ENCODE measurements around the gene PHRF1. TPM values are rescaled to one million over a fixed set of nuclear protein-coding genes. Genes with fewer than 3 reads are reported as not detected.

PHRF1 gene
- total and polyA plus RNA-seq, 2 donors (not counting 3 experiments of a cell fraction or from before 2014, with no cell fraction given), result 14.2 to 39.4 TPM

- dilution Hi-C loops (cut with MboI; ENCODE audit: extremely low pct_ligation_motif_present, low sequenced_read_pairs) (no loop called here), intact Hi-C loops (cut with micrococcal nuclease) (no loop called here)
- Histone ChIP-seq H3K79me2 (ENCODE audit: control insufficient read depth, insufficient read depth, low read length) (no peaks in the 10 kb centered on the region), H3K9me3 (replicated peaks; ENCODE audit: control insufficient read depth, insufficient read depth, low read length) (no peaks in the 10 kb centered on the region), H3K9ac (replicated peaks; ENCODE audit: extremely low read depth, insufficient read depth, low read length) (no peak overlapping the region), H2AFZ (ENCODE audit: low read depth, low read length) (no peak overlapping the region), H3K4me1 (ENCODE audit: control insufficient read depth, extremely low read depth, insufficient read depth, low read length) (peaks cover 6% of the 10 kb centered on the region), H4K20me1 (replicated peaks; ENCODE audit: control insufficient read depth, extremely low read depth, insufficient read depth, low read length) (no peaks in the 10 kb centered on the region), H3K4me2 (ENCODE audit: insufficient read depth, low read length) (no peak overlapping the region), H3K4me3 (replicated peaks in 1 of 3; ENCODE audit: insufficient read depth in 1 of 3, low read depth in 1 of 3, low read length in 3 of 3) (no peak overlapping the region), H3K27ac (ENCODE audit: insufficient read depth, low read depth, low read length) (no peak overlapping the region), H3K27me3 (ENCODE audit: control insufficient read depth in 2 of 2, insufficient read depth in 2 of 2, low read length in 2 of 2) (no peaks in the 10 kb centered on the region), H3K9me1 (replicated peaks; ENCODE audit: control insufficient read depth, extremely low read depth, insufficient read depth, low read length) (no peaks in the 10 kb centered on the region), H3K36me3 (ENCODE audit: control insufficient read depth in 2 of 2, extremely low read depth in 1 of 2, insufficient read depth in 2 of 2, low read length in 2 of 2) (peaks cover 3 to 11% of the 10 kb centered on the region in 2 experiments)
- ChIA-PET POLR2A (no interaction called here), CTCF (no interaction called here)
- FAIRE-seq (no peak), DNase-seq (ENCODE audit: low read depth, low spot score) (no peak)
- no TSS peak for BruUV-seq (replicated peaks)
- no peak for TF ChIP-seq JUN (IDR thresholded peaks at IDR 0.05; ENCODE audit: borderline replicate concordance, insufficient read depth, insufficient read length, low read depth)
- no peak for TF ChIP-seq GATA2 (IDR thresholded peaks at IDR 0.05; ENCODE audit: insufficient read depth, insufficient read length, low read depth, low read length)
- TF ChIP-seq FOS (IDR thresholded peaks at IDR 0.05; ENCODE audit: borderline replicate concordance, insufficient read depth, low read length), result no peak
- no peak for TF ChIP-seq EZH2 (IDR thresholded peaks at IDR 0.05; ENCODE audit: borderline replicate concordance, low read depth, low read length, severe bottlenecking)
- TF ChIP-seq MYC (IDR thresholded peaks at IDR 0.05; ENCODE audit: low read depth, low read length), result no peak
- TF ChIP-seq MAX (IDR thresholded peaks at IDR 0.05; ENCODE audit: insufficient read depth, insufficient read length), result no peak
- TF ChIP-seq POLR2AphosphoS5 (IDR thresholded peaks at IDR 0.05; ENCODE audit: insufficient read depth, low read depth, low read length), result no peak
- TF ChIP-seq, protein P1, sequence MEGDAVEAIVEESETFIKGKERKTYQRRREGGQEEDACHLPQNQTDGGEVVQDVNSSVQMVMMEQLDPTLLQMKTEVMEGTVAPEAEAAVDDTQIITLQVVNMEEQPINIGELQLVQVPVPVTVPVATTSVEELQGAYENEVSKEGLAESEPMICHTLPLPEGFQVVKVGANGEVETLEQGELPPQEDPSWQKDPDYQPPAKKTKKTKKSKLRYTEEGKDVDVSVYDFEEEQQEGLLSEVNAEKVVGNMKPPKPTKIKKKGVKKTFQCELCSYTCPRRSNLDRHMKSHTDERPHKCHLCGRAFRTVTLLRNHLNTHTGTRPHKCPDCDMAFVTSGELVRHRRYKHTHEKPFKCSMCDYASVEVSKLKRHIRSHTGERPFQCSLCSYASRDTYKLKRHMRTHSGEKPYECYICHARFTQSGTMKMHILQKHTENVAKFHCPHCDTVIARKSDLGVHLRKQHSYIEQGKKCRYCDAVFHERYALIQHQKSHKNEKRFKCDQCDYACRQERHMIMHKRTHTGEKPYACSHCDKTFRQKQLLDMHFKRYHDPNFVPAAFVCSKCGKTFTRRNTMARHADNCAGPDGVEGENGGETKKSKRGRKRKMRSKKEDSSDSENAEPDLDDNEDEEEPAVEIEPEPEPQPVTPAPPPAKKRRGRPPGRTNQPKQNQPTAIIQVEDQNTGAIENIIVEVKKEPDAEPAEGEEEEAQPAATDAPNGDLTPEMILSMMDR (IDR thresholded peaks at IDR 0.05; ENCODE audit: extremely low read depth in 1 of 2, insufficient read depth in 1 of 2, low read depth in 1 of 2, low read length in 2 of 2), result no peak
- no peak for TF ChIP-seq POLR2A (IDR thresholded peaks at IDR 0.05; ENCODE audit: low read depth, low read length)
These were observed 41.1 kb downstream of the PHRF1 start for GRCh38 chr11:617199-617911.
